HG03558 (cell line): ENCODE data around the gene VGLL2.
"Not testable (repeated sequence)": the region's sequence is repeated elsewhere in the genome, so short reads cannot be mapped to it uniquely, and the experiment has no call there.

Experiments
- ATAC-seq: cut with Tn5 transposase; IDR thresholded peaks from one replicate; pipeline ENCODE4 v1.9.1; 2021; ENCODE audit warnings: moderate number of reproducible peaks; ENCODE audit not compliant: unreplicated experiment; ENCODE audit errors: extremely low read depth

The VGLL2 gene

DNA sequence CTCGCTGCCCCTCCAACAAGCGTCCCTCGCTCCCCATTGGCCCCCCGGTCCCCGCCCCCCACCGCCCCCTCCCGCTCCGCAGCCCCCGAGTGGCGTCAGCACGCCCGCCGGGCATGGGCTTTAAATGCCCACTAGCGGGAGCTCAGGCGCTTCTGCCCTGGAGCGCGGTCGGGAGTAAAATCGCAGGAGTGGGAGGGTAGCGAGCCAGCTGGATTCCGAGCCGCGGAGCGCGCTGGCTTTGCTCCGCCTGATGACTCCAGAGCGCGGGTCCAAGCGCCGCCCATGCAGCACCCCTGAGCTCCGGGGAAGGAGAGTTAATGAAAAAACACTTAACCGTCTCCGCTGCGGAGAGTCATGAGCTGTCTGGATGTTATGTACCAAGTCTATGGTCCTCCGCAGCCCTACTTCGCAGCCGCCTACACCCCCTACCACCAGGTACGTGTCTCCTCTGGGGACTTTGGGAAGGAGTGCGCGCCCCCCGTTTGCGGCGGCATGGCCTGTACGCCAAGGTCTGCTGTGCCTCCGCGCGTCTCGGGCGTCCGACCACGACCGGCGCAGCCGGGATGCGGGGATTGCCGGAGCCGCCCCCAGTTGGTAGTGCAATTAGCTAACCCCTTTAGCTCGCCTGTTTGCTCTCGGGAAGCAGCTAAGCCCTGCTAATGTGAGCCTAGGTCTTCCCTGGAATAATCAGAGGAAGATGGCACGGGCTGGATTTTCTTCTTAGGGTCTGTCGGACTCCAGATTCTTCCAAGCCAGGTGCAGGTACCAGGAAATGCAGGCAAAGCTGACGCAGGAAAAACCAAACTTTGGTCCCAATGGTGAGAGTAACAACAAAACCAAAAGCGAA lies at the start of gene VGLL2:
Gene VGLL2, plus strand, starts transcription at position 149 of the 847 bp plus-strand sequence. Its CDS starts 206 bp downstream, at position 355.
- no peak for ATAC-seq

- ATAC-seq: no peak
Observed at GRCh38 chr6:117222861-117223260, 42.5 kb upstream of the VGLL2 start.

- no peak for ATAC-seq
Observed at GRCh38 chr6:117226778-117227177, 38.6 kb upstream of the VGLL2 start.

DNA sequence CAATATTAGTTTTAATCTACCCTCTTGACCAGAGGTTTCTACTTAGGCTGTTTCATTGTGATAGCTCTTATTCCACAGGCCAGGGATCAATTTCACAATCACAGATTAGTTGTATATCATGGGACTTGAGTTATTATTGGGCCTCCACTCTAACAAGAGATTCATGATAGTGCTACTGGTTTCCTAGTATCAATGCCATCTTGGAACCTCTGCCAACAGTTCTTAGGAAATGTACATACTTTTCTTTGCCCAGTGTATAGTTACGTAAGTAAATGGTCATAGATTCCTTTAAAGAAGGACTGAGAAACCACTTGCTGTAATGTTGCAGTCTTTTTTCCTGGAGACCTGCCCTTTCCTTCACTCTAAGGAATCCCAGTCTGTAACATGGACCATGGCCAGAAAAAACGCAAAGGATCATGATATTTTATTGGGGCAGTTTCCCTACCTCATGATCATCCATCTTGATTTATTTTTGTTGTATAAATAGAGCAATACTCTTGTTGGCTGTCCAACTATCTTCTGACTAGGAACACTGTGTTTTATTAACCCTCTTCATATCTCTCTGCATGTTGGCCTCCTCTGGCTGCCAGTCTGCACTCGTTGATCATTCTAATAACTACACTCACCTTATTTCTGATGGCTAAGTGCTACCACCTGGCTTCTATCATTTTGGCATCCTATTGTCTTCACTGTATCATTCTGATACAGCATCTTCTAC lies 38.0 kb upstream of the VGLL2 start:
- no peak for ATAC-seq

- no peak for ATAC-seq
Observed at GRCh38 chr6:117228202-117228601, 37.2 kb upstream of the VGLL2 start.

GRCh38 chr6:117229870-117230269 lies 35.5 kb upstream of the VGLL2 start:
- no peak for ATAC-seq

GRCh38 chr6:117231466-117231865 lies 33.9 kb upstream of the VGLL2 start:
- ATAC-seq: no peak

DNA sequence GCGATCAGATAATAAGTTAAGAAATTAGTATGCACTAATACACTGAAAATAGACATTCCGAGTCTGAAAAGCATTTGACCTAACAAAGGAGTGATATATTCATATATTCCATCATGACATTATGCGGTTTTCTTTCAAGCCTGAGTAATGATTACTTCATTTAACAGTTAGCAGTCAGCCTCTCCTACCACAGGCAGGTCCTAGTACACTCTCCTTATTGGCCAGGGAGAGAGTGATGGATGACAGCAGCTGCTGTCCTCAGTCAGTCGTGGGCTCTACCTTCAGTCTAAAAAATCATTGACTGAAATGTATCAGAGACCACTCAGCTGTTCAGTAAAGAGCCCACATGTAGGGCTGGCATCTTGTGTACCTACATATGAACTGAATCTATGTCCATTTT lies 33.2 kb upstream of the VGLL2 start:
- ATAC-seq: no peak

DNA sequence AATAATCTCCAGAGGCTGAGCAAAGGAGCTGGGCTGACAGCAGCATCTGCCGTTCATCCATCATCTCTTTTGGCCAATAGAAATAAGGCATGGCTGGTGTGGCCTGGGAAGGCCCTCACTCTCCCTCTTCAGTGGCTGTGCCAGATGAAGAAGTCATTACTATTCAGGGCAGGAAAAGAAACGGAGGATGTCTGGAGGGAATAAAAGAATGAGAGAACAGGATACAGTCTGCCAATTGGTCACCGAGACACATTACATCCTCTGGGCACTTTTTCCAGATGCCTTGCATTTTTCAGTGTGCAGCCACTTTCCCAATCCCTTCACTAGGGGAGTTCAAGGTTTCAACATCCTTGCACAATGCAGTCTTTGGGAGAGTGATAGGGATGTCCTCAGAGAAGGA lies 32.2 kb upstream of the VGLL2 start:
- no peak for ATAC-seq

- no peak for ATAC-seq
Observed at GRCh38 chr6:117237561-117237960, 27.8 kb upstream of the VGLL2 start.

DNA sequence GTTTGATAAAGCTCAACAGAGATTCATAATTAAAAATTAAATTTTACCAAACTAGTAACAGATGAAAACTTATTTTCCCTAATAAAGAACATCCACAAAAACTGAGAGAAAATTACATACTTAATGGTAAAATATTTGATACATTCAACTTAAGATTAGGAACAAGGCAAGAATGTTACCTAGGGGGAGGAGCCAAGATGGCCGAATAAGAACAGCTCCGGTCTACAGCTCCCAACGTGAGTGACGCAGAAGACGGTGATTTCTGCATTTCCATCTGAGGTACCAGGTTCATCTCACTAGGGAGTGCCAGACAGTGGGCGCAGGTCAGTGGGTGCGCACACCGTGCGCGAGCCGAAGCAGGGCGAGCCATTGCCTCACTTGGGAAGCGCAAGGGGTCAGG lies 20.8 kb upstream of the VGLL2 start:
- ATAC-seq: not testable (repeated sequence)

DNA sequence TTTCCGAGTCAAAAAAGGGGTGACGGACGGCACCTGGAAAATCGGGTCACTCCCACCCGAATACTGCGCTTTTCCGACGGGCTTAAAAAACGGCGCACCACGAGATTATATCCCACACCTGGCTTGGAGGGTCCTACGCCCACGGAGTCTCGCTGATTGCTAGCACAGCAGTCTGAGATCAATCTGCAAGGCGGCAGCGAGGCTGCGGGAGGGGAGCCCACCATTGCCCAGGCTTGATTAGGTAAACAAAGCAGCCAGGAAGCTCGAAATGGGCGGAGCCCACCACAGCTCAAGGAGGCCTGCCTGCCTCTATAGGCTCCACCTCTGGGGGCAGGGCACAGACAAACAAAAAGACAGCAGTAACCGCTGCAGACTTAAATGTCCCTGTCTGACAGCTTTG lies 20.4 kb upstream of the VGLL2 start:
- not testable (repeated sequence) for ATAC-seq

- no peak for ATAC-seq
Observed at GRCh38 chr6:117253785-117254184, 11.6 kb upstream of the VGLL2 start.

DNA sequence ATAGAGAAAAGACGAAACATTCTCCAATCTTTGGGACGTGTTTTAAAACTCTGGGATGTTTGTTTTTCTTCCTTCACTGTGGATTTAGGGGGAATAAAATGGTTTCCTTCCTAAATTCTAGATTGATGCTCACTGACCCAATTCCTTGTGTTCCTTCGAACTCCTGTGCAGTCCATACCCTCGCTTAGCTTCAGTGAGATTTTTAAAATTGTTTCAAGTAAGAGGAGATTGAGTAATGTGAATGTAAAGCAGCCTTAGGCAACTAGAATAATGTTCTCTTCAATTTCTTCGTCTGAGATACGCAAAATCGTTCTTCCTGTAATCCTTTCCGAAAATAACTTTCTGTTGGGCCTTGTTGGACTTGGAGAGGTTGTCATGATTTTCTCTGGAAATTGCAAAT lies 2.6 kb upstream of the VGLL2 start:
- no peak for ATAC-seq

GRCh38 chr6:117263353-117263927 lies 1.9 kb upstream of the VGLL2 start:
- no peak for ATAC-seq

DNA sequence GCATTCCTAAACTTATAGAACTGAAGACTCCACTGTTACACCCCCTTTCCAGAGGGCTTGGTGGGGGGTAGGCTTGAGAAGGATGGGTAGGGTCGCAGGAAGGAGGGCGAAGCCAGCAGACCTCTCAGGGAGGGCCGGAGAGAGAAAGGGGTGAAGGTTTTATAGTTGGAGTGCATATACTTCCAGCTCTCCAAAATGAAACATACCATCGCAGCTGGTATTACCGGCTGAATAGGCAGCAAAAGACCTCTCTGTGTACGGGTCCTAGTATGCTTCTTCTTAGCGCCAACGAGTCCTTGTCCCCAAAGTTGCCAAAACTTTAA lies 1.0 kb upstream of the VGLL2 start:
- ATAC-seq: no peak

DNA sequence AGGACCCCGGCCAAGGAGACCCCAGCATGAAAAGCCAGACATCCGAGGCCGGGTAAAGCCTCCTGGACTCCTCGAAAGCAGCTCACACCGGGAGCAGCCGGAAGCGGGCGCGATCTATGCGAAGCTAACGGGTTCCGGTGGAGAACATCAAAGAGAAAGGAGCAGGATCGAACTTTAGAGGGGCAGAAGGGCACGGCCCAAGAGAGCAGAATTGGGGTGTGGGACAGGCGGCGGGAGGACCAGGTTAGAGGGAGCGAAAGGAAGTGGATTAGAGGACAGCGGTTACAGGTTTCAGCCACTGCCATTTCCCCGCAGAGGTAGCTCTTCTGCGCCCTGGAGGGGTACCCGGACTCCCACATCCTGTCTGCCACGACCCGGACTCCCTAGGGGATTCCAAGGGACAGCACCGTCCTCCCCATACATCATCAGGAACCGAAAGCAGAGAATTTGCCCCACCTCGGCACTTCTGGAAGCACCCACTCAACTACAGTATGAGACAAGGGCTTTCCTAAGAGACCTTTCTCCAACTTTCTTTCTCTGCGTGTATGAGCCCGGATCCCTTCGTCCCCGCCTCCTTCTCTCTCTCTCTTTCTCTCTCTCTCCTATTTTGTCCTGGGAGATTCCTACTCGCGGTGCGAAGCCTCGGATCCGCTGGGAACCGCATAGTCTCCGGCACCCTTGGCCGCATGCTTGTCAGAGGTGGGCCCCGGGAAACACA lies 507 bp upstream of the VGLL2 start:
- ATAC-seq: no peak

DNA sequence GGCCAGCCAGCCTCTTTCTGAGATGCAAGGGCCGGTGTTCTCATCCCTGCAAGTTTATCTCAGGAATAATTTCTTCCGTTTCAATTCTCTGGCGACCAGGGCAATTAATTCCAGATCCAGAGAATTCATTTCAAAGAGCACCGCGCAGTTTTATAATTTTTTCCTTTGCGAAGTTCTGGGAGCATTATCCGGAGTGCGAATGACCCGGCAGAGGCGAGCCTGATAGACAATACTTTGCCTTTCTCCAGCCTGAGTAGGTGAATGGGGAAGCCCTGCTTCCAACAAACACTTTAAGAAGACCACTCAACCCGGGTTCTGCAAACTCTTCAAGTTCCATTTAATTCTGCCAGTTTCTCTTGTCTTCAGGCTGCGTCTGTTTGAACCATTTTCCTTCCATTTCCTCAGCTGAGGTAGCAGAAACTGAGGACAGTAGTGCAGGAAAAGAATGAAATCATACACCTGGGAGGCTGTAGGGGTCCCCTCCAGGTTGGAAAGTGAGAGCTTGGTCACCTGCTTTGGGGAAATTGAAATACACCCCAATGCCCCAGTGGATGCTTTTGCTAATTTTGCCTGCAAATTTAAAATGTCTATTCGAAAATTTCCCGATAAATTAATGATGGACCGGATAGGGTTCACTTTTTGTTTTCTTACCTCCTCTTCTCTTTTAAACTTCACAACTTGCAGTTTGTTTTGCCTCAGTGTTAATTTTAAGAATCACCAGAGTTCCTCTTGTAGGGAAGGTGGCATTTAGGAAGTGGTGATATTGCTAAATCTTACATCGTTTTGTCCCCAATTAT lies 1.1 kb downstream of the VGLL2 start:
- ATAC-seq: no peak

- no peak for ATAC-seq
Observed at GRCh38 chr6:117267054-117267347, 1.6 kb downstream of the VGLL2 start.
